Lower lobe of right lung (tissue), 2 donors: Measurements from ENCODE around the gene ADRB2. TPM values are rescaled to one million over a fixed set of nuclear protein-coding genes. Genes with fewer than 3 reads are reported as not detected.
"Not testable (repeated sequence)": the region's sequence is repeated elsewhere in the genome, so short reads cannot be mapped to it uniquely, and the experiment has no call there.

ENCODE experiments used
- ATAC-seq, 2 donors: fragments of 200-7000 bp; cut with Tn5 transposase; one replicate each; pipeline ENCODE4 v1.9.1; 2020 to 2022; ENCODE audit warnings: mild to moderate bottlenecking in 2 of 2, moderate library complexity in 2 of 2
- DNase-seq: peaks from one replicate; pipeline ENCODE4 v3.0.0-alpha.2; 2020
- H3K27ac ChIP-seq: fragments of 200-600 bp; one replicate; pipeline ENCODE4 v1.8.0; 2022
- H3K27me3 ChIP-seq: fragments of 200-600 bp; one replicate; pipeline ENCODE4 v1.8.0; 2022; ENCODE audit warnings: low read depth
- H3K36me3 ChIP-seq: fragments of 200-600 bp; one replicate; pipeline ENCODE4 v1.8.0; 2022; ENCODE audit warnings: mild to moderate bottlenecking
- H3K4me1 ChIP-seq: fragments of 200-600 bp; one replicate; pipeline ENCODE4 v1.8.0; 2022
- H3K4me3 ChIP-seq: fragments of 200-600 bp; one replicate; pipeline ENCODE4 v1.8.0; 2022; ENCODE audit warnings: mild to moderate bottlenecking
- H3K9me3 ChIP-seq: fragments of 200-600 bp; one replicate; pipeline ENCODE4 v1.8.0; 2022
- intact Hi-C: fragments of 100-400 bp; cut with DNase I; formaldehyde crosslinking; loops from one replicate; pipeline ENCODE4 v1.11.0; 2022
- total RNA-seq: library from RNA; stranded (reverse); fragmentation: NEBNext Ultra II Directional; extraction: Animal tissue kit (Norgen Biotek cat#: 25700); gene quantifications from one replicate; pipeline ENCODE4 v1.2.1, GENCODE V29; 2021
- TF ChIP-seq, protein P1 (sequence below): fragments of 200-600 bp; IDR thresholded peaks from one replicate; pipeline ENCODE4 v1.8.0; 2022; ENCODE audit warnings: antibody characterized with exemption, mild to moderate bottlenecking
- donor health status: DM: no; HTN: yes; CAD: no; lungs with severe emphysema.

Gene ADRB2
- total RNA-seq, 1 donor from 2014 or later = 26.4 TPM

DNA sequence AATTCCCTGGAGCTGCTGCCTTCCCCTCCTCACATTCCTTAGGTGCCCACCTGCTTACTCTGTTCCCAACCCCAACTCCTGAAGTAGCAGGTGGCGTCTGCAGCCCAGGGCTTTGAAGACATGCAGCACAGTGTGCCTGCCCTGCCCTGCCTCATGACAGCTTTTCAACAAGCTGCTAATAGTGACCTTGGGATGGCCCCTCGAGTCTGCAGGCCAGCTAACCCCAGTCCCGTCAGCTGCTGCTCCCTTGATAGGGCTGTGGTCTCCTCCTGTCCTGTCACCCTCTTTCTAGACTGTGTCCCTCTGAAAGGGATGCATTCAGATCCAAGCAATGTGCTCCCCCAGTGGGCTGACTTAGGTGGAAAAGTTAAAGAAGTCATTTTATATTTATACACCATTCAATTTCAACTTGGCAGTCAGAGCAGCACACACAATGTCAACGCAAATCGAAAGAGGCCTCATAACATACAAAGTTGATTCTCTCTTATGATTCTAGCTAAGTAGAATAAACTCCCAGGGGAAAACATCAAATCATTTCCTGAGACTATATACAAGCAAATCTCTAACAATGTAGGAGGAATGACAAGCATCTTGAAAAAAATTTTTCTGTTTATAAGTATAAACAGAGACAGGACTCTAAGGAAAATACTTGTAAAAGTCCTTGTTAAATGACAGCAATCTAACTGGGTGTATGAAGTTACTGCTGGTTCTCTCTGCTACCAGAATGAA is 37.9 kb downstream of the ADRB2 start:
- peak; percentile 44 to 57 for ATAC-seq
- peak overlapping the region; percentile 76 for H3K27ac ChIP-seq

GRCh38 chr5:148866024-148866423 is 39.6 kb downstream of the ADRB2 start:
- DNase-seq (no peak), ATAC-seq (no peak)
- H3K4me1 ChIP-seq = peaks cover 18% of the 10 kb centered on the region
- H3K4me3 ChIP-seq = no peak overlapping the region
- no peaks in the 10 kb centered on the region for H3K36me3 ChIP-seq
- H3K27me3 ChIP-seq = no peaks in the 10 kb centered on the region
- no peaks in the 10 kb centered on the region for H3K9me3 ChIP-seq
- intact Hi-C loops = no loop called here
- TF ChIP-seq, protein P1, sequence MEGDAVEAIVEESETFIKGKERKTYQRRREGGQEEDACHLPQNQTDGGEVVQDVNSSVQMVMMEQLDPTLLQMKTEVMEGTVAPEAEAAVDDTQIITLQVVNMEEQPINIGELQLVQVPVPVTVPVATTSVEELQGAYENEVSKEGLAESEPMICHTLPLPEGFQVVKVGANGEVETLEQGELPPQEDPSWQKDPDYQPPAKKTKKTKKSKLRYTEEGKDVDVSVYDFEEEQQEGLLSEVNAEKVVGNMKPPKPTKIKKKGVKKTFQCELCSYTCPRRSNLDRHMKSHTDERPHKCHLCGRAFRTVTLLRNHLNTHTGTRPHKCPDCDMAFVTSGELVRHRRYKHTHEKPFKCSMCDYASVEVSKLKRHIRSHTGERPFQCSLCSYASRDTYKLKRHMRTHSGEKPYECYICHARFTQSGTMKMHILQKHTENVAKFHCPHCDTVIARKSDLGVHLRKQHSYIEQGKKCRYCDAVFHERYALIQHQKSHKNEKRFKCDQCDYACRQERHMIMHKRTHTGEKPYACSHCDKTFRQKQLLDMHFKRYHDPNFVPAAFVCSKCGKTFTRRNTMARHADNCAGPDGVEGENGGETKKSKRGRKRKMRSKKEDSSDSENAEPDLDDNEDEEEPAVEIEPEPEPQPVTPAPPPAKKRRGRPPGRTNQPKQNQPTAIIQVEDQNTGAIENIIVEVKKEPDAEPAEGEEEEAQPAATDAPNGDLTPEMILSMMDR = no peak
- H3K27ac ChIP-seq = no peak overlapping the region

More for the DNA sequence above, 37.9 kb downstream of the ADRB2 start:
- TF ChIP-seq, protein P1 = no peak
- peaks cover 32% of the 10 kb centered on the region for H3K4me1 ChIP-seq
- H3K9me3 ChIP-seq = no peaks in the 10 kb centered on the region
- DNase-seq = peak; percentile 47
- intact Hi-C loops = no loop called here
- H3K27me3 ChIP-seq = no peaks in the 10 kb centered on the region
- no peak overlapping the region for H3K4me3 ChIP-seq
- no peaks in the 10 kb centered on the region for H3K36me3 ChIP-seq

GRCh38 chr5:148873120-148873519 is 46.7 kb downstream of the ADRB2 start:
- Histone ChIP-seq H3K4me1 (peaks cover 17% of the 10 kb centered on the region), H3K36me3 (no peaks in the 10 kb centered on the region), H3K27me3 (no peaks in the 10 kb centered on the region), H3K9me3 (no peaks in the 10 kb centered on the region), H3K27ac (peak overlapping the region; percentile 12), H3K4me3 (no peak overlapping the region)
- TF ChIP-seq, protein P1 = no peak
- ATAC-seq = no peak
- no peak for DNase-seq
- intact Hi-C loops = no loop called here

- peak overlapping the region; percentile 12 for H3K27ac ChIP-seq
- ATAC-seq = no peak
Observed at GRCh38 chr5:148873690-148874485, 47.5 kb downstream of the ADRB2 start.

DNA sequence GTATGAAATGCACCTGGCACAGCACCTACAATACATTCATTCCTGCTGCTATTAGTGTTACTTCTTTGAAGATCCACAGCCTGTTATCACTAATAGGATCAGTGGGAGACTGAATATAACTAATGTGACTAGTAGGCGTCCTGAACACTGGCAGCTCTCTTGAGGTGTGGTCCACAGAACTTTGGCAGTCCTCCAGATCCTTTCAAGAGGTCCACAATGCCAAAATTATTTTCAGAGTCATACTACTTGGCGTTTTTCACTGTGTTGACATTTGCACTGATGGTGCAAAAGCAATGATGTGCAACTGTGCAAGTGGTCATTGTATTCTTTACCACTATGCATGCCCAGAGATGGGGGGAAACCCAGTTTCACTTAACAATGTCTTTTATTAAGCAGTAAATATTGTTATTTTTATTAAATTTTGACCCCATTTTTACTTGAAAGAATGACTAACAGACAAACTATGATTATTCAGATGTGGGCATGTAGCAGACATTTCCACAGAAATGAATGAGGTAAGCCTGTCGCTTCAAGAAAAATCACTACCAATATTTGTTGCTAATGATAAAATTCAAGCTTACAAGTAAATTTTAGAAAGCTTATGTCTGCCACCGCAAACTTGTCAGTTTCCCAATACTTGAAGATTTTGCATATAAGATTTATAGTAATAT is 48.9 kb downstream of the ADRB2 start:
- TF ChIP-seq, protein P1 = no peak
- Histone ChIP-seq H3K27ac (peak overlapping the region; percentile 13), H3K4me3 (no peak overlapping the region), H3K9me3 (no peaks in the 10 kb centered on the region), H3K4me1 (peaks cover 17% of the 10 kb centered on the region), H3K27me3 (no peaks in the 10 kb centered on the region), H3K36me3 (no peaks in the 10 kb centered on the region)
- intact Hi-C loops = no loop called here
- DNase-seq (no peak), ATAC-seq (peak in 1 of 2 donors; percentile 32)

More at GRCh38 chr5:148873690-148874485, 47.5 kb downstream of the ADRB2 start:
- DNase-seq = no peak
- Histone ChIP-seq H3K4me1 (peaks cover 17% of the 10 kb centered on the region), H3K4me3 (no peak overlapping the region), H3K27me3 (no peaks in the 10 kb centered on the region), H3K36me3 (no peaks in the 10 kb centered on the region), H3K9me3 (no peaks in the 10 kb centered on the region)
- intact Hi-C loops = no loop called here
- TF ChIP-seq, protein P1 = no peak

- not testable (repeated sequence) for H3K9me3 ChIP-seq
Observed at GRCh38 chr5:148877436-148877835, 51.0 kb downstream of the ADRB2 start.

More at GRCh38 chr5:148877436-148877835, 51.0 kb downstream of the ADRB2 start:
- H3K36me3 ChIP-seq, H3K27ac ChIP-seq, DNase-seq, H3K27me3 ChIP-seq, ATAC-seq, H3K4me3 ChIP-seq, intact Hi-C loops: not testable (repeated sequence)
- peaks cover 17% of the 10 kb centered on the region for H3K4me1 ChIP-seq
